RWPE1 (cell line): Measurements from ENCODE around the gene DCAF7.
A peak's percentile ranks its signal among the peaks of the same experiment; 100 is the strongest.

Experiments used
- CTCF ChIA-PET: fragments of 350-600 bp; sonication (Branson Sonifier 250); formaldehyde crosslinking; extraction: SDS; loops from one replicate; lab custom pipeline; 2021; lab: Yijun Ruan, JAX
- POLR2A ChIA-PET: fragments of 400-600 bp; formaldehyde crosslinking; extraction: SDS; loops from one replicate; lab custom pipeline; 2020; ENCODE audit warnings: antibody characterized with exemption; ENCODE audit not compliant: low non-redundant PET; lab: Yijun Ruan, JAX
- DNase-seq: peaks from one replicate; pipeline ENCODE4 v3.0.0; 2012; ENCODE audit warnings: low spot score
- H3K27ac ChIP-seq: fragments of 450-650 bp; 2 replicates; pipeline ENCODE4 v1.5.1; 2017
- TF ChIP-seq, protein P1 (sequence below): fragments of 450-650 bp; conservative IDR thresholded peaks from 2 replicates; pipeline ENCODE4 v1.5.1; 2017; ENCODE audit warnings: low read depth, mild to moderate bottlenecking

Gene DCAF7

GRCh38 chr17:63601439-63602371, 51.4 kb downstream of the DCAF7 start:
- CTCF ChIA-PET = interaction anchor here (0.6 to 2.5 kb wide), 5 partner anchors 10 to 195 kb away, joined by 3 to 9 read pairs (median 5); no protein-coding TSS in a partner anchor

GRCh38 chr17:63609816-63610573, 59.7 kb downstream of the DCAF7 start:
- CTCF ChIA-PET = interaction anchor here (0.8 to 1.9 kb wide), 2 partner anchors 164 to 184 kb away, joined by 3 to 7 read pairs; partner anchors contain the start of gene CYB561
- POLR2A ChIA-PET = no interaction called here
- TF ChIP-seq, protein P1, sequence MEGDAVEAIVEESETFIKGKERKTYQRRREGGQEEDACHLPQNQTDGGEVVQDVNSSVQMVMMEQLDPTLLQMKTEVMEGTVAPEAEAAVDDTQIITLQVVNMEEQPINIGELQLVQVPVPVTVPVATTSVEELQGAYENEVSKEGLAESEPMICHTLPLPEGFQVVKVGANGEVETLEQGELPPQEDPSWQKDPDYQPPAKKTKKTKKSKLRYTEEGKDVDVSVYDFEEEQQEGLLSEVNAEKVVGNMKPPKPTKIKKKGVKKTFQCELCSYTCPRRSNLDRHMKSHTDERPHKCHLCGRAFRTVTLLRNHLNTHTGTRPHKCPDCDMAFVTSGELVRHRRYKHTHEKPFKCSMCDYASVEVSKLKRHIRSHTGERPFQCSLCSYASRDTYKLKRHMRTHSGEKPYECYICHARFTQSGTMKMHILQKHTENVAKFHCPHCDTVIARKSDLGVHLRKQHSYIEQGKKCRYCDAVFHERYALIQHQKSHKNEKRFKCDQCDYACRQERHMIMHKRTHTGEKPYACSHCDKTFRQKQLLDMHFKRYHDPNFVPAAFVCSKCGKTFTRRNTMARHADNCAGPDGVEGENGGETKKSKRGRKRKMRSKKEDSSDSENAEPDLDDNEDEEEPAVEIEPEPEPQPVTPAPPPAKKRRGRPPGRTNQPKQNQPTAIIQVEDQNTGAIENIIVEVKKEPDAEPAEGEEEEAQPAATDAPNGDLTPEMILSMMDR = no peak
- DNase-seq = no peak
- no peak overlapping the region for H3K27ac ChIP-seq

More at GRCh38 chr17:63601439-63602371, 51.4 kb downstream of the DCAF7 start:
- POLR2A ChIA-PET = interaction anchor here (0.6 kb wide), 1 partner anchor 123 kb away, joined by 5 read pairs; no protein-coding TSS in a partner anchor
- peak overlapping the region; percentile 82 for H3K27ac ChIP-seq
- no peak for DNase-seq
- TF ChIP-seq, protein P1 = no peak

GRCh38 chr17:63610854-63611253, 60.6 kb downstream of the DCAF7 start:
- 0 out of 2 replicates have a peak overlapping the region, but pooled peaks have one; percentile 17 for H3K27ac ChIP-seq
- CTCF ChIA-PET = interaction anchor here (0.5 to 2.2 kb wide), 4 partner anchors 10 to 184 kb away, joined by 3 to 18 read pairs (median 3); partner anchors contain the start of gene CYB561
- POLR2A ChIA-PET = no interaction called here
- TF ChIP-seq, protein P1 = no peak
- no peak for DNase-seq

GRCh38 chr17:63611354-63611753, 61.1 kb downstream of the DCAF7 start:
- no peak for DNase-seq
- POLR2A ChIA-PET = no interaction called here

DNA sequence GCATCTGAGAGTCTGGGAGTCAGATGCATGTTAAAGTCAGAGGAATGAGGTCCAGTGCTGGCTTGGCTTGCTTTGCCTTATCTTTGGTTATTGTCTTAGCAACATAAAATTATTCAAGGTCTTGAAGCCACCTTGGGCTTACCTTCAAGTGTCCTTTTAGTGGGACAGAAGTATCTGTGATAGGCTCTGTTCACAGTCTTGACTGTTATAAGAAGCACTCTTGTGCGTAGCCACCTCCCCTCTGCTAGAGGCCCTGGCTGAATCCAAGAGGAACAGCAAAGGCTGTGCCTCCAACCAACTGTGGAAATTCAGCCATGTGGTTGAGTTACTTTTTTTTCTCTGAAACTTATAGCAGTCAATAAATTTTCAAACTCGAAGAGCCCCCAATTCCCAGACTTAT, 63.4 kb downstream of the DCAF7 start:
- ChIA-PET CTCF (no interaction called here), POLR2A (no interaction called here)
- DNase-seq = no peak

More at GRCh38 chr17:63611354-63611753, 61.1 kb downstream of the DCAF7 start:
- H3K27ac ChIP-seq = 0 out of 2 replicates have a peak overlapping the region, but pooled peaks have one; percentile 17
- TF ChIP-seq, protein P1 = no peak
- CTCF ChIA-PET = interaction anchor here (0.6 to 2.2 kb wide), 10 partner anchors 7 to 185 kb away, joined by 3 to 18 read pairs (median 4); partner anchors contain the start of genes CYB561 and TACO1

More for the DNA sequence above, 63.4 kb downstream of the DCAF7 start:
- TF ChIP-seq, protein P1 = no peak
- H3K27ac ChIP-seq = no peak overlapping the region
